ENCODE measurements around the gene DENND1C.

DENND1C gene

DNA sequence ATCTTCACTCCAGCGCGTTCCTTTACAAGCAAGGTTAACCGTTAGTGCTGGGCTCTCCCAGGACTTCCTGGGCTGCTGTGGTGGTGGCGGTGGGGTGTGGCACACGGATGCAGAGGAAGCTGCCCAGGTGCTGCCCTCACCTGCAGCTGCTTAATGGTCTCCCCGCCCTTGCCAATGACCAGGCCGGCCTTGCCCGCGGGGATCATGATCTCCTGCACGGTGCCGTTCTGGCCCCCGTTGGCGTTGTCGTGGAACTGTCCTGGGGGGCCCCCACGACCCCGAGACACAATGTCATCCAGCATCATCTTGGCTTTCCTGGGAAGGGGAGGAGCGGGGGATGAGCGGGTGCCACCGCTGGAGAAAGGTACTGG lies 63.0 kb downstream of the DENND1C start:
- DNase-seq: no peak

DNA sequence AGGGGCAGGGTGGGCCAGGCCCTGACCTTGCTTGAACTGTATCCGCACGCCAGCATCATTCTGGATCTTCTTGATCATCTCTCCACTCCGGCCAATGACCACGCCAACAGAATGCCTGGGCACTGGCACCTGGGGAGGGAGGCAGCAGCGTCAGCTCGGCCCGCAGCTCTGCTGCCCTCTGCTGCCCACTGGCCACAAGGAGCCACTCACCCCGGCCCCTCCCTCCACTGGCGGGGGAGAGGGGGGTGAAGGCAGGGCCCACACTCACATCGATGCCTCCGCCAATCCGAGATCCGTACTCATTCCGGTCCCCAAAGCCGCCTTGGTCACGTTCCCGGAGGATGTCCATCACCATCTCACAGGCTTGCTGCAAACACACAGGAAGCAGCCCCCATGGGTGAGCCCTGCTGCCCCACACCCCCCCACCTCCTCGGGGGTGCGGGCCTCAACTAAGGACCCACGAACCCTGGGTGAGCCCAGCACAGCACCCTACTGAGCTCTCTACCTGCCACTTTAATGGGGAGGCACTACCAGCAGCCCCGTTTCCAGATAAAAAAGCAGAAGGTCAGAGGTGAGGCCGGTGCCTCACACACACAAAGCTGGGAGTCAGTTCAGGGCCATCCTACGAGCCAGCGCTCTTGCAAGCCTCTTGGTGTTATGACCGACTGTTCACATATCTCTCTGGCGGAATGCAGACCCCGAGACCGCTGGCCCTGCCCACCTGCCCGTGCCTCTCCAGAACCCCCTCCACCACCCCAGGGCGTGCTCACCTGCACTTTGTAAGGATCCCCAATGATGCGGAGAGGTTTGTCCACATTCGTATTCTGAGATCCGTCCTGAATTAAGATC lies 63.6 kb downstream of the DENND1C start:
- peak; percentile 31 for DNase-seq

All from DMS53 (cell line).